ENCODE results near the gene OSTC. TPM values are rescaled to one million over a fixed set of nuclear protein-coding genes. Genes with fewer than 3 reads are reported as not detected.

The OSTC gene
- total RNA-seq, 2 donors from 2014 or later = 195 to 215 TPM

DNA sequence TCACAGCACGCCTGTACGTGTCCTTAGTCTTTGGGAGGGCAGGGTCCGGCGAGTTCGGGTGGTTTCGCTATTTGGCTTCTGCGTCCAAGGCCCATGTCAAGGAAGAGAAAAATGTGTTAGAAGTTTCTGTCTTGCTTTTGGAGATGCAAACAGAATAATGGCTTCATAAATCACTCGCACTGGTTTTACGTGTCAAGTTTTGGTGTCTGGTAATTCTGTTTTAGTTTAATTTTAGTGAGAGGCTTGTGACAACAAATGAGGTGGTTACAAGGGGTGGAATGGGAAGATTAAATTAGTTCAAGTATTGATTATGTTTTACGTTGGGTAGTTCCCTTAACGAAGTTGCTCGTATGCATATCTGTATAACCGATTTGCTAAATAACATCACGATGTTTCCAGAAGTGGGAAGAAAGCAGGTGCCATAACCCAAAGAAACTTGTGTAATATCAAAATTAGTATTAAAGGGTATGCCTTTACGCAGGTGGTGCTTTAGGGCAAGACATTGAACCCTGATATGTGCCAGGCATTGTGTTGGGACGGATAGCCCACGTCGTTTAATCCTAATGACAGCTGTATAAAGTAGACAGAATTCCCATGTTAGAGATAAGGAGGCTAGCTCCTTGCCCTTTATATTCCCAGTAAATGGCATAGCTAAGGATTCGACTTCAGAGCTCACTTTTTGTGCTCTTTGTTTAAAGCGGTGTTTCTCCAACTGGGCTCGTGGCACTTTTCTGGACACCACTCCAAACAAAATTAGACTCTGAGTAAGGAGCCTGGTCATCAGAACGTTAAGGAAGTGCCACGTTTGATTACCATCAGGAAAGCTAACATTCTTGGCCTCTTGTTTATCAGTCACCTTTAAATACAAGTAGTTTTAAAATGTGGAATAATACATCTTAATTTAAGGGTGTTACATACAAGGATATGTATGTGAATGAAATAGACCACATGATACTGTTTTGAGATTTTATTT, 29.2 kb upstream of the OSTC start:
- Histone ChIP-seq H3K9ac (ENCODE audit: extremely low read depth, low read length, poor library complexity, severe bottlenecking) (peak overlapping the region; percentile 98), H3K4me3 (ENCODE audit: low read length) (peak overlapping the region; percentile 99), H3K27me3 (ENCODE audit: control insufficient read depth, insufficient read depth, low read length, poor library complexity, severe bottlenecking) (no peaks in the 10 kb centered on the region), H3K4me1 (ENCODE audit: control insufficient read depth, insufficient read depth, low read length) (peaks cover 3% of the 10 kb centered on the region), H3K36me3 (ENCODE audit: control insufficient read depth, insufficient read depth, low read length) (peaks cover 47% of the 10 kb centered on the region), H3K27ac (ENCODE audit: low read depth, low read length) (peak overlapping the region; percentile 81), H3K9me3 (ENCODE audit: control insufficient read depth, low read length) (peaks cover 3% of the 10 kb centered on the region)
- Mint-ChIP-seq H3K4me1 (peaks cover 39% of the 10 kb centered on the region), H3K4me3 (peak overlapping the region; percentile 99), H3K27ac (peak overlapping the region; percentile 98), H3K27me3 (ENCODE audit: insufficient read depth) (no peaks in the 10 kb centered on the region), H3K36me3 (ENCODE audit: low read depth) (peaks cover 52% of the 10 kb centered on the region), H3K9me3 (peaks cover 10% of the 10 kb centered on the region)
- TF ChIP-seq, protein P1, sequence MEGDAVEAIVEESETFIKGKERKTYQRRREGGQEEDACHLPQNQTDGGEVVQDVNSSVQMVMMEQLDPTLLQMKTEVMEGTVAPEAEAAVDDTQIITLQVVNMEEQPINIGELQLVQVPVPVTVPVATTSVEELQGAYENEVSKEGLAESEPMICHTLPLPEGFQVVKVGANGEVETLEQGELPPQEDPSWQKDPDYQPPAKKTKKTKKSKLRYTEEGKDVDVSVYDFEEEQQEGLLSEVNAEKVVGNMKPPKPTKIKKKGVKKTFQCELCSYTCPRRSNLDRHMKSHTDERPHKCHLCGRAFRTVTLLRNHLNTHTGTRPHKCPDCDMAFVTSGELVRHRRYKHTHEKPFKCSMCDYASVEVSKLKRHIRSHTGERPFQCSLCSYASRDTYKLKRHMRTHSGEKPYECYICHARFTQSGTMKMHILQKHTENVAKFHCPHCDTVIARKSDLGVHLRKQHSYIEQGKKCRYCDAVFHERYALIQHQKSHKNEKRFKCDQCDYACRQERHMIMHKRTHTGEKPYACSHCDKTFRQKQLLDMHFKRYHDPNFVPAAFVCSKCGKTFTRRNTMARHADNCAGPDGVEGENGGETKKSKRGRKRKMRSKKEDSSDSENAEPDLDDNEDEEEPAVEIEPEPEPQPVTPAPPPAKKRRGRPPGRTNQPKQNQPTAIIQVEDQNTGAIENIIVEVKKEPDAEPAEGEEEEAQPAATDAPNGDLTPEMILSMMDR (conservative IDR thresholded peaks at IDR 0.05) = no peak
- no peak for DNase-seq
- 11 to 13% methylated on average over 18 to 23 of the region's 23 CpGs for WGBS, 2 experiments (ENCODE audit: insufficient coverage in 1 of 2, insufficient read length in 1 of 2)

DNA sequence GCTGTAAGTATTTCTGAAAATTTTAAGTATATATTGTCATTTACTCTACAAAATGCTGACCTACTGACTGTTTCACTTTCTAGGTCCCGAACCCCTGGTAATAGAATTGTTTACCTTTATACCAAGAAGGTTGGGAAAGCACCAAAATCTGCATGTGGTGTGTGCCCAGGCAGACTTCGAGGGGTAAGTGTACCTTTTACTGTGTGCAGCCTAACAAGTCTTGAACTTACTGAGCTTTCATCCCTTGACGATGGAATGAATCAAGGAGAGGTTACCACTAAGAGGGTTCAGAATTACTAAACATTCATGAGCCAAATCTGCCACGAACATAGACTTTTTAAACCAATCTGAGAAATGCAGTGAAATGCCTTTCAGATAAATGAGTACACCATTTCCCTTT, 28.4 kb upstream of the OSTC start:
- H3K27me3 Mint-ChIP-seq (ENCODE audit: insufficient read depth) = no peaks in the 10 kb centered on the region
- Histone ChIP-seq H3K4me1 (ENCODE audit: control insufficient read depth, insufficient read depth, low read length) (peaks cover 3% of the 10 kb centered on the region), H3K36me3 (ENCODE audit: control insufficient read depth, insufficient read depth, low read length) (peaks cover 54% of the 10 kb centered on the region), H3K9me3 (ENCODE audit: control insufficient read depth, low read length) (no peaks in the 10 kb centered on the region), H3K4me3 (ENCODE audit: low read length) (peak overlapping the region; percentile 99), H3K27ac (ENCODE audit: low read depth, low read length) (no peak overlapping the region), H3K9ac (ENCODE audit: extremely low read depth, low read length, poor library complexity, severe bottlenecking) (no peak overlapping the region), H3K27me3 (ENCODE audit: control insufficient read depth, insufficient read depth, low read length, poor library complexity, severe bottlenecking) (no peaks in the 10 kb centered on the region)
- peak overlapping the region; percentile 99 for H3K4me3 Mint-ChIP-seq
- peaks cover 58% of the 10 kb centered on the region for H3K36me3 Mint-ChIP-seq (ENCODE audit: low read depth)
- TF ChIP-seq, protein P1 (conservative IDR thresholded peaks at IDR 0.05) = no peak
- peaks cover 2% of the 10 kb centered on the region for H3K9me3 Mint-ChIP-seq
- no peak overlapping the region for H3K27ac Mint-ChIP-seq
- WGBS, 2 experiments (ENCODE audit: insufficient coverage in 1 of 2, insufficient read length in 1 of 2) = 97 to 100% methylated on average over 4 of the region's 4 CpGs
- H3K4me1 Mint-ChIP-seq = peaks cover 39% of the 10 kb centered on the region
- DNase-seq = no peak

DNA sequence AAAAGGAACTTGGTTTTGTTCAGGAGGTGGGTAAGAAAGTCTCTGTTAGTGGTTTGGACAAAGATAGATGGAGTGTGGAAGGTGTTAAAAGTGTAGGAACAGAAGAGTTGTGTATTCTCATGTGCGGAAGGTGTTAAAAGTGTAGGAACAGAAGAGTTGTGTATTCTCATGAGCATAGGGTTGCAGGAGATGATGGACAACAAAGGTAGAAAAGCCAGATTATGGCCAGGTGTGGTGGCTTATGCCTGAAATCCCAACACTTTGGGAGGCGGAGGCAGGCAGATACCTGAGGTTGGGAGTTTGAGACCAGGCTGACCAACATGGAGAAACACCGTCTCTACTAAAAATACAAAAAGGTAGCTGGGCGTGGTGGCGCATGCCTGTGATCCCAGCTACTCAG, 27.6 kb upstream of the OSTC start:
- TF ChIP-seq, protein P1 (conservative IDR thresholded peaks at IDR 0.05) = no peak
- Histone ChIP-seq H3K9ac (ENCODE audit: extremely low read depth, low read length, poor library complexity, severe bottlenecking) (no peak overlapping the region), H3K27me3 (ENCODE audit: control insufficient read depth, insufficient read depth, low read length, poor library complexity, severe bottlenecking) (no peaks in the 10 kb centered on the region), H3K4me1 (ENCODE audit: control insufficient read depth, insufficient read depth, low read length) (peaks cover 3% of the 10 kb centered on the region), H3K4me3 (ENCODE audit: low read length) (peak overlapping the region; percentile 99), H3K36me3 (ENCODE audit: control insufficient read depth, insufficient read depth, low read length) (peaks cover 62% of the 10 kb centered on the region), H3K27ac (ENCODE audit: low read depth, low read length) (no peak overlapping the region), H3K9me3 (ENCODE audit: control insufficient read depth, low read length) (no peaks in the 10 kb centered on the region)
- 94 to 100% methylated on average over 4 to 5 of the region's 5 CpGs for WGBS, 2 experiments (ENCODE audit: insufficient coverage in 1 of 2, insufficient read length in 1 of 2)
- H3K27ac Mint-ChIP-seq = peak overlapping the region; percentile 31
- no peaks in the 10 kb centered on the region for H3K9me3 Mint-ChIP-seq
- H3K27me3 Mint-ChIP-seq (ENCODE audit: insufficient read depth) = no peaks in the 10 kb centered on the region
- peaks cover 62% of the 10 kb centered on the region for H3K36me3 Mint-ChIP-seq (ENCODE audit: low read depth)
- peaks cover 39% of the 10 kb centered on the region for H3K4me1 Mint-ChIP-seq
- peak overlapping the region; percentile 99 for H3K4me3 Mint-ChIP-seq
- DNase-seq = no peak

Data from endodermal cell (in vitro differentiated cells).